ENCODE data around the gene PARS2.

Gene PARS2

GRCh38 chr1:54736685-54737084, 27.6 kb downstream of the PARS2 start:
- no peak for DNase-seq (ENCODE audit: low read depth)

- DNase-seq (ENCODE audit: low read depth): peak; percentile 11
Measured at GRCh38 chr1:54728027-54728426, 36.3 kb downstream of the PARS2 start.

- DNase-seq (ENCODE audit: low read depth): no peak
Measured at GRCh38 chr1:54724771-54725170, 39.6 kb downstream of the PARS2 start.

GRCh38 chr1:54723985-54724384, 40.3 kb downstream of the PARS2 start:
- DNase-seq (ENCODE audit: low read depth): no peak

- DNase-seq (ENCODE audit: low read depth): no peak
Measured at GRCh38 chr1:54721719-54722118, 42.6 kb downstream of the PARS2 start.

- peak; percentile 60 for DNase-seq (ENCODE audit: low read depth)
Measured at GRCh38 chr1:54716299-54717047, 47.9 kb downstream of the PARS2 start.

- DNase-seq (ENCODE audit: low read depth): peak; percentile 77
Measured at GRCh38 chr1:54715493-54716298, 48.6 kb downstream of the PARS2 start, which contains the start of gene TTC4. Gene TTC4 (plus strand): TSS chr1:54715861. CDS start chr1:54715909, 48 bp downstream.

GRCh38 chr1:54714881-54715492, 49.3 kb downstream of the PARS2 start:
- no peak for DNase-seq (ENCODE audit: low read depth)

- no peak for DNase-seq (ENCODE audit: low read depth)
Measured at GRCh38 chr1:54711536-54711935, 52.8 kb downstream of the PARS2 start.

GRCh38 chr1:54710841-54711240, 53.5 kb downstream of the PARS2 start:
- DNase-seq (ENCODE audit: low read depth): no peak

GRCh38 chr1:54710434-54710833, 53.9 kb downstream of the PARS2 start:
- no peak for DNase-seq (ENCODE audit: low read depth)

- DNase-seq (ENCODE audit: low read depth): no peak
Measured at GRCh38 chr1:54709547-54710292, 54.6 kb downstream of the PARS2 start.

- no peak for DNase-seq (ENCODE audit: low read depth)
Measured at GRCh38 chr1:54708385-54708784, 55.9 kb downstream of the PARS2 start.
